Neural cell (in vitro differentiated cells): ENCODE measurements around the gene IMPA2. TPM values are rescaled to one million over a fixed set of nuclear protein-coding genes. Genes with fewer than 3 reads are reported as not detected.

Experiments used
- H2AFZ ChIP-seq: fragments of 200-600, 300-800 bp; sonication (generic), shearing (Covaris generic); 2 replicates; pipeline ENCODE4 v1.6.0; 2014; ENCODE audit warnings: low read depth, mild to moderate bottlenecking, antibody characterized with exemption, low read length, moderate library complexity
- H3F3A ChIP-seq: fragments of 200-600 bp; shearing (Covaris generic); 2 replicates; pipeline ENCODE4 v1.6.1; 2016; ENCODE audit warnings: mild to moderate bottlenecking, moderate library complexity, mixed read lengths, antibody characterized with exemption, low read length; ENCODE audit not compliant: insufficient read depth, poor library complexity, severe bottlenecking
- H3K27ac ChIP-seq: fragments of 200-600, 300-800 bp; sonication (generic), shearing (Covaris generic); 2 replicates; pipeline ENCODE4 v1.5.1; 2014; ENCODE audit warnings: mild to moderate bottlenecking, low read length, moderate library complexity
- H3K27me3 ChIP-seq: fragments of 300-800, 200-600 bp; sonication (generic), shearing (Covaris generic); 2 replicates; pipeline ENCODE4 v1.6.0; 2014; ENCODE audit warnings: mild to moderate bottlenecking, low read depth, low read length, moderate library complexity; ENCODE audit not compliant: insufficient read depth
- H3K36me3 ChIP-seq: fragments of 300-800, 200-600 bp; sonication (generic), shearing (Covaris generic); 2 replicates; pipeline ENCODE4 v1.5.1; 2014; ENCODE audit warnings: mild to moderate bottlenecking, antibody characterized with exemption, low read length, moderate library complexity; ENCODE audit not compliant: insufficient read depth
- H3K4me2 ChIP-seq: fragments of 300-800, 200-600 bp; sonication (generic), shearing (Covaris generic); 2 replicates; pipeline ENCODE4 v1.6.0; 2014; ENCODE audit warnings: mild to moderate bottlenecking, low read length
- H3K4me3 ChIP-seq: fragments of 300-800, 200-600 bp; sonication (generic), shearing (Covaris generic); 2 replicates; pipeline ENCODE4 v1.5.1; 2014; ENCODE audit warnings: mild to moderate bottlenecking, low read length, moderate library complexity
- H3K79me2 ChIP-seq: fragments of 200-600 bp; shearing (Covaris generic); replicated peaks from 2 replicates; pipeline ENCODE4 v1.6.0; 2014; ENCODE audit warnings: mild to moderate bottlenecking, low read length, moderate library complexity; ENCODE audit not compliant: insufficient read depth
- H3K9ac ChIP-seq: fragments of 300-800, 200-600 bp; sonication (generic), shearing (Covaris generic); 2 replicates; pipeline ENCODE4 v1.6.1; 2016; ENCODE audit warnings: mild to moderate bottlenecking, low read length, mixed read lengths
- H3K9me2 ChIP-seq: fragments of 200-600 bp; shearing (Covaris generic); 2 replicates; pipeline ENCODE4 v1.6.1; 2016; ENCODE audit warnings: mild to moderate bottlenecking, low read length, mixed read lengths; ENCODE audit not compliant: insufficient read depth
- H3K9me3 ChIP-seq: fragments of 200-600, 300-800 bp; sonication (generic), shearing (Covaris generic); 2 replicates; pipeline ENCODE4 v1.6.1; 2016; ENCODE audit warnings: mild to moderate bottlenecking, mixed run types, low read length, moderate library complexity, mixed read lengths
- H4K20me1 ChIP-seq: fragments of 200-600 bp; shearing (Covaris generic); 2 replicates; pipeline ENCODE4 v1.6.1; 2016; ENCODE audit warnings: mild to moderate bottlenecking, mixed run types; ENCODE audit not compliant: insufficient read depth
- EP300 ChIP-seq: fragments of 450-650 bp; conservative IDR thresholded peaks from 2 replicates; pipeline ENCODE4 v1.6.1; 2014; ENCODE audit warnings: antibody characterized with exemption, mild to moderate bottlenecking, moderate library complexity; ENCODE audit not compliant: poor library complexity, severe bottlenecking
- EZH2 ChIP-seq: fragments of 200-600, 300-800 bp; shearing (Covaris generic), sonication (generic); IDR thresholded peaks from 2 replicates; pipeline ENCODE4 v1.6.1; 2014; ENCODE audit warnings: antibody characterized with exemption, low read length, borderline replicate concordance, mild to moderate bottlenecking; ENCODE audit not compliant: insufficient read depth, poor library complexity, severe bottlenecking
- POLR2AphosphoS5 ChIP-seq: IDR thresholded peaks from 2 replicates; pipeline ENCODE4 v1.6.1; 2012
- RAD21 ChIP-seq: fragments of 450-650 bp; conservative IDR thresholded peaks from 2 replicates; pipeline ENCODE4 v1.6.1; 2014; ENCODE audit warnings: antibody characterized with exemption, mild to moderate bottlenecking, moderate library complexity
- REST ChIP-seq: IDR thresholded peaks from 2 replicates; pipeline ENCODE4 v1.6.1; 2012; ENCODE audit warnings: borderline replicate concordance
- TAF1 ChIP-seq: IDR thresholded peaks from 2 replicates; pipeline ENCODE4 v1.6.1; 2012; ENCODE audit warnings: low read depth
- polyA plus RNA-seq: library from polyadenylated mRNA; depleted of rRNA; stranded (reverse); fragments of >200 nt; gene quantifications from 2 replicates; pipeline ENCODE4 v1.2.3, GENCODE V29; 2014

The IMPA2 gene
- polyA plus RNA-seq, 1 donor from 2014 or later = 2.7 TPM

DNA sequence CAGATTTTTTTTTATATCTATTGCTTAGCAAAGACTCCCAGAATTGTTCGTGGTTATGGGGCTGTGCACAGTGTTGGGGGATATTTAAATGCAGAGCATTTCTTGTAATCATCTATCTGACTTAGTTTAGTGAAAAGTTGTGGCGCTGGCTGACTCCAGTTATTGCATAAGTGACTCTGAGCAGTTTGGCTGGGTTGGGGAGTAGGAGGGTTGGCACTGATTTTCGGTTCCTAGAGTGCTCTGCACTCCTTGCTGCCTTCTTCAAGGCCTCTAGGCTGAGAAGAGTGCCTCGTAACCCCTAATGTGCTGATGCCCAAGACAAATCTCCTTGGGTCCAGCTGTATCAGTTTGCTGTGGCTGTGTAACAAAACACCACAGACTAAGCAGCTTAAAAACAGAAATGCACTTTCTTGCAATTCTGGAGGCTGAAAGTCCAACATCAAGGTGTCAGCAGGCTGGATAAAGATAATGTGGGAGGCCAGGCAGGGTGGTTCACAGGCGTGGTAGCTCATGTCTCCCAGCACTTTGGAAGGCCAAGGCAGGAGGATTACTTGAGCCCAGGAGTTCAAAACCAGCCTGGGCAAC is 6.5 kb upstream of the IMPA2 start:
- Histone ChIP-seq H3K9me2 (no peaks in the 10 kb centered on the region), H3K9ac (no peak overlapping the region), H3K4me2 (no peak overlapping the region), H2AFZ (no peak overlapping the region), H3K27ac (no peak overlapping the region), H4K20me1 (no peaks in the 10 kb centered on the region), H3K4me3 (no peak overlapping the region), H3F3A (no peaks in the 10 kb centered on the region), H3K9me3 (no peaks in the 10 kb centered on the region), H3K79me2 (no peaks in the 10 kb centered on the region), H3K36me3 (no peaks in the 10 kb centered on the region), H3K27me3 (no peaks in the 10 kb centered on the region)
- no peak for TF ChIP-seq EZH2
- no peak for TF ChIP-seq REST
- TF ChIP-seq TAF1 = no peak

DNA sequence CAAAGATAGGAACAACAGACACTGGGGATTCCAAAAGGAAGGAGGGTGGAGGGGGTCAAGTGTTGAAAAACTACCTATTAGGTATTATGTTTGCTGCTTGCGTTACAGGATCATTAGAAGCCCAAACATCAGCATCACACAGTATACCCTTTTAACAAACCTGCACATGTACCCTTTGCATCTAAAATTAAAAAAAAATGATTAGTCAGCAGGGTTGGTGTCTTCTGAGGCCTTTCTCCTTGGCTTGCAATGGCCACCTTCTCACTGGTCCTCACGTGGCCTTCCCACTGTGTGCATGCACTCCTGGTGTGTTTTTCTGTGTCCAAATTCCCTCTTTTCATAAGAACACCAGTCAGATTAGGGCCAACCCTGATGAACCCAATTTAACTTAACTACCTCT is 5.6 kb upstream of the IMPA2 start:
- no peaks in the 10 kb centered on the region for H3K79me2 ChIP-seq
- H3F3A ChIP-seq = no peaks in the 10 kb centered on the region
- H3K27ac ChIP-seq = no peak overlapping the region
- H3K9me3 ChIP-seq = no peaks in the 10 kb centered on the region
- no peaks in the 10 kb centered on the region for H4K20me1 ChIP-seq
- H3K27me3 ChIP-seq = peaks cover 7% of the 10 kb centered on the region
- H3K9ac ChIP-seq = no peak overlapping the region
- H3K4me3 ChIP-seq = no peak overlapping the region
- H3K9me2 ChIP-seq = no peaks in the 10 kb centered on the region
- no peak for TF ChIP-seq EZH2
- TF ChIP-seq RAD21 = no peak
- TF ChIP-seq POLR2AphosphoS5 = no peak
- no peak for TF ChIP-seq EP300
- no peak for TF ChIP-seq REST
- no peaks in the 10 kb centered on the region for H3K36me3 ChIP-seq
- no peak overlapping the region for H3K4me2 ChIP-seq
- H2AFZ ChIP-seq = no peak overlapping the region
